MV-4-11 (cell line): Measurements from ENCODE around the gene LGALS16.
"Not testable (repeated sequence)": the region's sequence is repeated elsewhere in the genome, so short reads cannot be mapped to it uniquely, and the experiment has no call there.

Experiments
- DNase-seq: peaks from one replicate; lab custom pipeline; 2025; lab: John Stamatoyannopoulos, UW

Gene LGALS16, protein sequence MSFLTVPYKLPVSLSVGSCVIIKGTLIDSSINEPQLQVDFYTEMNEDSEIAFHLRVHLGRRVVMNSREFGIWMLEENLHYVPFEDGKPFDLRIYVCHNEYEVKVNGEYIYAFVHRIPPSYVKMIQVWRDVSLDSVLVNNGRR

GRCh38 chr19:39655613-39656012 is at the start of gene LGALS16:
TSS of gene LGALS16 (plus strand) at chr19:39655913. CDS start at chr19:39655962, 49 bp downstream.
- no peak for DNase-seq

DNA sequence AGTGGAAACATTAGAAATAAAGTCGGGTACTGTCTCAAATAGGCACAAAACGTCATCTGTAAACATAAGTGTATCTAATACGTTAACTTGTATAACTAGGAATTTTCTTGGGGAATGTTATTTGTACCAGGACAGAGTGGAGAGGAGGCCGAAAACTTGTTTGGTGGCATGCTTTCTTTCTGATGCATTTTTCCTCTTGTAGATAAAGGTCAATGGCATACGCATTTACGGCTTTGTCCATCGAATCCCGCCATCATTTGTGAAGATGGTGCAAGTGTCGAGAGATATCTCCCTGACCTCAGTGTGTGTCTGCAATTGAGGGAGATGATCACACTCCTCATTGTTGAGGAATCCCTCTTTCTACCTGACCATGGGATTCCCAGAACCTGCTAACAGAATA is 48.7 kb upstream of the LGALS16 start:
- DNase-seq = no peak

DNA sequence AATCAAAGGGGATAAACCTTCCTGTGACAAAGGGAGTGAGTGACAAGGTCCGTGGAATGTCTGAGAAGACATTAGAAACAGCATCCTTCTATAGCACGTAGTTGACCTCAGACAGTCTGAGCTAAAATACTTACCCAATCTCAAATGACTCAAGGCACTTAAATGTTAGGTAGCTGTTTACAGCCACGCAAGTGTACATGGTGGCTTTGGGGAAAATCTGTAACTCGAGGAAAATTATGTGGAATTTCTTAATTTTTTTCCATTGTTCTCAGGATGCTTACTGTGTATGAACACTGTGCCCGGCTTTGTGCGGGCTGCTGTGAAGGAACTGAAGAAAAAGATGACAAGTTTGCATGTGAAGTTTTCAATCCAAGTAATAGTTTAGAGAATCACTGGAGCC is 48.2 kb upstream of the LGALS16 start:
- DNase-seq = no peak

DNA sequence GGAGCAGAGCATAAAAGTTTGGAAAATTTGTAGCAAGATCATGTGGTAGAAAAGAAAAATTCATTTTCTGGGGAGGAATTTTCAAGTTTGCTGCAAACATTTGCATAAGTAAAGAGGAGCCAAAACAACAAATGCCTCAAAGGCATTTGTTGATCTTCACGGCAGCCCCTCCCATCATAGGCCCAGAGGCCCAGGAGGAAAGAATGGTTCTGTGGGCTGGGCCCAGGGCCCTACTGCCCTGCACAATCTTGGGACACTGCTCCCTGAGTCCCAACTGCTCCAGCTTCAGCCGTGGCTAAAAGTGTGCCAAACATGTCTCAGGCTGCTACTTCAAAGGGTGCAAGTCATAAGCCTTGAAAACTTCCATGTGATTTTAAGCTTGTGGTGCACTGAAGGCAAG is 42.1 kb upstream of the LGALS16 start:
- no peak for DNase-seq

GRCh38 chr19:39617745-39618144 is 38.0 kb upstream of the LGALS16 start:
- DNase-seq = no peak

DNA sequence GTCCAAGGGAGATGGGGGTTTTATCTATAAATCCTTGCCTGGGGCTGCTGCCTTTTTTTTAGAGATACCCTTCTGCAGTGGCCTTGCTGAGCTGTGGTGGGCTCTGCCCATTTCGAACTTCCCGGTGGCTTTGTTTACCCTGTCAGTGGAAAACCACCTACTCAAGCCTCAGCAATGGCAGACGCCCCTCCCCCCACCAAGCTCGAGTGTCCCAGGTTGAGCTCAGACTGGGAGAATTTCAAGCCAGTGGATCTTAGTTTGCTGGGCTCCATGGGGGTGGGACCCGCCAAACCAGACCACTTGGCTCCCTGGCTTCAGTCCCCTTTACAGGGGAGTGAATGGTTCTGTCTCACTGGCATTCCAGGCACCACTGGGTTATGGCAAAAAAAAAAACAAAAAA is 31.8 kb upstream of the LGALS16 start:
- no peak for DNase-seq

- peak; percentile 14 for DNase-seq
Observed at GRCh38 chr19:39627631-39628030, 28.1 kb upstream of the LGALS16 start.

DNA sequence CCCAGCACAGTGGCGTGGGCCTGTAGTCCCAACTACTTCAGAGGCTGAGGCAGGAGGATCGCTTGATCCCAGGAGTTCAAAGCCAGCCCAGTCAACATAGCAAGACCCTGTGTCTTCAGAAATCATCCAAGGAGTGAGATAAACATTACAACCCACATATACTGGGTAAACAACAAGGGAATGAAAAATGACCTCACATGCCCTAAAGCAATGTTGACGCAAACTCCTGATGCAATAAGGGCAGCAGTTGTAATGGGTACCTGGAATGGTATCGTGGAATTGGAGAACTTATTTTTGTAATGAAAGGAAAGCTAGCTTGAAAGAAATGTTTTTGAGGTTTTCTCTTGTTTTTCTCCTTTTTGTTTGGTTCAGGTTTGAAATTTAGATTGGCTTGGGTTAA is 24.5 kb upstream of the LGALS16 start:
- DNase-seq = no peak

- DNase-seq = no peak
Observed at GRCh38 chr19:39631626-39632025, 24.1 kb upstream of the LGALS16 start.

DNA sequence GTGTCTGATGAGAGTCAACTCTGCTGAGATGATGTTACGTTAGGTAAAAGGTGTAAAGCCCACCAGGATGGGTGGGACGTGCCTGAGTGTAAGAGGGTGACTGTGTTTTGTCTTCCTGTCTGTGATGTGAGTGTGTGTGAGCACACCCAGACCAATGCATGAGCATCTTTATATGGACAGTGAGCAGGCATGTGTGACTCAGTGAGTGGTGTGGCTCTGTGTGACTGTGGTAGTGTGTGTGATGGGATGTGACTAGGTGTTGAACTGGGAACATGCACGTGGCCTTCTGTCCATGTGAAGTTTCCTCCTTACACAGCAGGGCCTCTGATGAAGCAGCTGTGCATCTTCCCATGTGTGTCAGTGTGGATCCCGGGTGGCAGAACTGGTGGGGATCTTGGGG is 17.8 kb upstream of the LGALS16 start:
- DNase-seq = no peak

DNA sequence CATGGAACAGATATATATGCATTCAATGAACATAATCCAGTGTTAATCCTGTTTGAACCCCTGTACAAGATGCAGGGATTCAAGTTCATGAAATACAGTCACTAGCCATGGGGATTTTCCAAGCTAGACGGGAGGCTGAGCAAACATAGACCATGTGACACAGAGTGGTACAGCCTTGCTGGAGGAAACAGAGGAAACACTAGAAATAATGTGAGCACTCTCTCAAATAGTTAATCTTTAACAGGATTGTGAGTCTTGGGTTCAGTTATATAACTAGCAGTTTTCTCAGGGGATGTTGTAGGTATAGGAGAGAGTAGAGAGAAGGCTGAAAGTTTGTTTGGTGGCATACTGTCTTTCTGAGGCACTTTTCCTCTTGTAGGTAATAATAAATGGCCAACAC is 13.9 kb upstream of the LGALS16 start:
- DNase-seq = no peak

DNA sequence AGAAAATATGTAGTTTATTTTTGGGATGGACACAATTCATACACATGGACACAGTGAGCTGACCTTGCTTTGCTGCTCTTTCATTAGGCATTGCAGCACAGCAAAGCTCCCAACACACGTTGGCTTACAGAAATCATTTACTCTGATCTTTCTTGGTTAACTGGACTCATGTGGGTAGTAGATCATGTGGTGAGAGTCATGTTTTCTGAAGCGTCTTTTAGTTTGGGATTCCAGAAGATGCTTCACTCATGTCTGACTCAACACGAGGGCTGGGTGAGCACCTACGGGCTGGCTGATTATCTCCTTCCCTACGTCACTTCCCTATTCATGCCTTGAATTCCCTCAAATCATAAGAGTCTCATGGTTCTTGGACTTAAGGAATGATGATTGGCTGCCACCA is 12.1 kb upstream of the LGALS16 start:
- no peak for DNase-seq

DNA sequence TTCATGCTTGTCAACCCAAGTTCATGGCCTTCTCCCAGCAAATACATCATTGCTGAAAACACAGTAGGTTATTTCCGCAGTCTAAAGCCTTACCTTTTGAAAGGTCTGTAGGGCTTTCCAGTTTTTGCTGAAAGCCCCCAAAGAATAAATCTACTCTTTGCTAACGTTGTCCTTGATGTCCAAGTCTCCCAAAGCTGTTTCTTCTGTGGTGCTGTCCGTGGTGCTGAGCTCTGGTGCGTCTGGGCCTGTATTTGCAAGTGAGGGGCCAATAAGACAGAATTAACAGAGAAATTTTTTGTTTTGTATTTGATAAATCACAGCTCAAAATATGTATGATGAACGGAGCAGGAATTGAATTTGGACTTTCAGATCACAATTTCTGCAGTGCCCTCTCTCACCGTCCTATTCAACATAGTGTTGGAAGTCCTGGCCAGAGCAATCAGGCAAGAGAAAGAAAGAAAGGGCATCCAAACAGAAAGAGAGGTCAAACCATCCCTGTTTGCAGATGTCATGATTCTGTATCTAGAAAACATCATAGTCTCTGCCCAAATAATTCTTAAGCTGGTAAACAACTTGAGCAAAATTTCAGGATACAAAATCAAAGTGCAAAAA is 9.8 kb upstream of the LGALS16 start:
- DNase-seq = peak; percentile 26

- no peak for DNase-seq
Observed at GRCh38 chr19:39647918-39648317, 7.8 kb upstream of the LGALS16 start.

- DNase-seq = no peak
Observed at GRCh38 chr19:39659791-39660190, 4.1 kb downstream of the LGALS16 start.

DNA sequence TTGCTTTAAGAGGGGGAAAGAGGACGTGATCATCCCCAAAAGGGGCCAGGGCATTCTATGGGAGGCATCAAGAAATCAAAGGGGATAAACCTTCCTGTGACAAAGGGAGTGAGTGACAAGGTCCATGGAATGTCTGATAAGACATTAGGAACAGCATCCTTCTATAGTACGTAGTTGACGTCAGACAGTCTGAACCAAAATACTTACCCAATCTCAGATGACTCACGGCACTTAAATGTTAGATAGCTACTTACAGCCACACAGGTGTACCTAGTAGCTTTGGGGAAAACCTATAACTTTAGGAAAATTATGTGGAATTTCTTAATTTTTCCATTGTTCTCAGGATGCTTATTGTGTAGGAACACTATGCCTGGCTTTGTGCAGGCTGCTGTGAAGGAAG is 4.9 kb downstream of the LGALS16 start:
- DNase-seq = no peak

DNA sequence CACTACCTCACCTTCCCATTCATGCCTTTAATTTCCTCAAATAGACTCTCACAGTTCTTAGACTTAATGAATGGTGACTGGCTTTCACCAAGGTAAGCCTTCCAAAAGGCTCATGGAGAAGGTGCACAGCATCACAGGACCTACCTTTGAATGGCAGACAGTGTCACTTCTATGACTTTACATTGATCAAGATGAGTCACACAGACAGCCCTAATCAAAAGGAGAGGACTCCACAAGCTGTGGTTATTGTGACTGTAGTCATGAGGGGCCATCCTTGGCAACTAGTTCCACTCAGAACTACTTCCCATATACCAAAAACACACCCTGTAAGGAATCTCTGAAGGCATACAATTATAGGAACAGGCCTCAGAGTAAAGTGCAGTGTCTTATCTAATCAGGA is 5.9 kb downstream of the LGALS16 start:
- DNase-seq = no peak

DNA sequence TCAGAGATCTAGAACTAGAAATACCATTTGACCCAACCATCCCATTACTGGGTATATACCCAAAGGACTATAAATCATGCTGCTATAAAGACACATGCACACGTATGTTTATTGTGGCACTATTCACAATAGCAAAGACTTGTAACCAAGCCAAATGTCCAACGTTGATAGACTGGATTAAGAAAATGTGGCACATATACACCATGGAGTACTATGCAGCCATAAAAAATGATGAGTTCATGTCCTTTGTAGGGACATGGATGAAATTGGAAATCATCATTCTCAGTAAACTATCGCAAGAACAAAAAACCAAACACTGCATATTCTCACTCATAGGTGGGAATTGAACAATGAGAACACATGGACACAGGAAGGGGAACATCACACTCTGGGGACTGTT is 14.1 kb downstream of the LGALS16 start:
- not testable (repeated sequence) for DNase-seq

- DNase-seq = no peak
Observed at GRCh38 chr19:39670998-39671397, 15.3 kb downstream of the LGALS16 start.

GRCh38 chr19:39671739-39672363 is 16.1 kb downstream of the LGALS16 start:
- DNase-seq = peak; percentile 71

- no peak for DNase-seq
Observed at GRCh38 chr19:39672473-39672872, 16.8 kb downstream of the LGALS16 start.

GRCh38 chr19:39673862-39674261 is 18.1 kb downstream of the LGALS16 start:
- DNase-seq = not testable (repeated sequence)

DNA sequence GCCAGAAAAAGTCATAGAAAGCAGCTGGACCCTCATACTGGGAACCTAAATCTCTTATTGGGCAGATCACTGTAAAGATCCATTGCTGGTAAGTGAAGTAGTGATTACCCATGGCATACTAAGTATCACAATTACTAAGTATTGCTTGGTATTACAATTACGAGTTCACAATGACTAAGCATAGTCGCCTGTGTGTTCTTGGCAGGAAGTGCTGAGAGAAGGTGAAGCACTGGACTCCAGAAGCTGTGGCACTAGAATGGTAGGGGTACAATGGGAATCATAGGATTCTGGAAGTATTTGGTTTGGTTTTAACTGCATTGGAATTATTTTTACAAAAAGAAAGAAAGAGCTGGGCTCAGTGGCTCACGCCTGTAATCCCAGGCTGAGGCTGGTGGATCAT is 20.3 kb downstream of the LGALS16 start:
- DNase-seq = no peak
